Glutamatergic neuron (in vitro differentiated cells): ENCODE results near the gene FBLIM1. TPM values are rescaled to one million over a fixed set of nuclear protein-coding genes. Genes with fewer than 3 reads are reported as not detected.

Experiments used
- DNase-seq: peaks from one replicate; pipeline ENCODE4 v3.0.0; 2022
- H3K27ac Mint-ChIP-seq: one replicate; pipeline ENCODE4 v1.8.0; 2020; ENCODE audit warnings: mild to moderate bottlenecking, mixed read lengths, inconsistent platforms; ENCODE audit not compliant: unreplicated experiment
- H3K27me3 Mint-ChIP-seq: one replicate; pipeline ENCODE4 v1.8.0; 2020; ENCODE audit warnings: mild to moderate bottlenecking, moderate library complexity, mixed read lengths, inconsistent platforms; ENCODE audit not compliant: unreplicated experiment
- H3K36me3 Mint-ChIP-seq: one replicate; pipeline ENCODE4 v1.8.0; 2020; ENCODE audit warnings: mild to moderate bottlenecking, mixed read lengths, inconsistent platforms; ENCODE audit not compliant: unreplicated experiment
- H3K4me1 Mint-ChIP-seq: one replicate; pipeline ENCODE4 v1.8.0; 2020; ENCODE audit warnings: mild to moderate bottlenecking, low read depth, mixed read lengths, inconsistent platforms; ENCODE audit not compliant: unreplicated experiment
- H3K4me3 Mint-ChIP-seq: one replicate; pipeline ENCODE4 v1.8.0; 2020; ENCODE audit warnings: mild to moderate bottlenecking, mixed read lengths, inconsistent platforms; ENCODE audit not compliant: unreplicated experiment
- H3K9me3 Mint-ChIP-seq: one replicate; pipeline ENCODE4 v1.8.0; 2020; ENCODE audit warnings: mild to moderate bottlenecking, moderate library complexity, mixed read lengths, inconsistent platforms; ENCODE audit not compliant: unreplicated experiment
- CTCF ChIP-seq: fragments of 200-600 bp; sonication (generic); IDR thresholded peaks from one replicate; pipeline ENCODE4 v1.5.0; 2021; ENCODE audit not compliant: partially characterized antibody, unreplicated experiment
- total RNA-seq: library from RNA; stranded (reverse); fragmentation: NEBNext Ultra II Directional; extraction: Animal tissue kit (Norgen Biotek cat#: 25700); gene quantifications from one replicate; pipeline ENCODE4 v1.2.1, GENCODE V29; 2021; ENCODE audit not compliant: unreplicated experiment

FBLIM1 gene
- total RNA-seq, 1 donor from 2014 or later, result 29.9 TPM

- Mint-ChIP-seq H3K4me3 (no peak overlapping the region), H3K27me3 (peaks cover 3% of the 10 kb centered on the region), H3K36me3 (peaks cover 5% of the 10 kb centered on the region), H3K27ac (no peak overlapping the region), H3K9me3 (peaks cover 5% of the 10 kb centered on the region), H3K4me1 (no peaks in the 10 kb centered on the region)
- no peak for TF ChIP-seq CTCF
- DNase-seq, result no peak
These were observed 19.5 kb downstream of the FBLIM1 start for GRCh38 chr1:15777909-15778707.

GRCh38 chr1:15785683-15786082, 27.1 kb downstream of the FBLIM1 start:
- Mint-ChIP-seq H3K4me1 (peaks cover 3% of the 10 kb centered on the region), H3K27me3 (peaks cover 6% of the 10 kb centered on the region), H3K9me3 (peaks cover under 1% of the 10 kb centered on the region), H3K27ac (no peak overlapping the region), H3K36me3 (no peaks in the 10 kb centered on the region), H3K4me3 (no peak overlapping the region)
- no peak for TF ChIP-seq CTCF
- no peak for DNase-seq

GRCh38 chr1:15786581-15786980, 28.0 kb downstream of the FBLIM1 start:
- Mint-ChIP-seq H3K27ac (no peak overlapping the region), H3K36me3 (no peaks in the 10 kb centered on the region), H3K27me3 (peaks cover 6% of the 10 kb centered on the region), H3K9me3 (peaks cover 2% of the 10 kb centered on the region), H3K4me3 (no peak overlapping the region), H3K4me1 (peaks cover 3% of the 10 kb centered on the region)
- no peak for DNase-seq
- TF ChIP-seq CTCF, result no peak

- Mint-ChIP-seq H3K27me3 (peaks cover 6% of the 10 kb centered on the region), H3K36me3 (no peaks in the 10 kb centered on the region), H3K4me1 (peaks cover 3% of the 10 kb centered on the region), H3K27ac (no peak overlapping the region), H3K4me3 (no peak overlapping the region), H3K9me3 (peaks cover 5% of the 10 kb centered on the region)
- DNase-seq, result no peak
- TF ChIP-seq CTCF, result no peak
These were observed 30.2 kb downstream of the FBLIM1 start for GRCh38 chr1:15788624-15789301.

GRCh38 chr1:15796086-15796462, 37.5 kb downstream of the FBLIM1 start:
- H3K9me3 Mint-ChIP-seq, result peaks cover 3% of the 10 kb centered on the region
- no peak for DNase-seq
- TF ChIP-seq CTCF, result no peak
- H3K4me3 Mint-ChIP-seq, result no peak overlapping the region
- H3K4me1 Mint-ChIP-seq, result peaks cover 6% of the 10 kb centered on the region
- H3K27ac Mint-ChIP-seq, result no peak overlapping the region
- peaks cover 2% of the 10 kb centered on the region for H3K27me3 Mint-ChIP-seq
- H3K36me3 Mint-ChIP-seq, result no peaks in the 10 kb centered on the region
